ENCODE data around the gene ZNF487. TPM values are rescaled to one million over a fixed set of nuclear protein-coding genes. Genes with fewer than 3 reads are reported as not detected.

The ZNF487 gene
- polyA plus RNA-seq, 2 of the 4 experiments (the other 2 are of a cell fraction) = 4.3 to 7.2 TPM

- TF ChIP-seq NPAS2 (CRISPR knock-in tag; IDR thresholded peaks at IDR 0.05; ENCODE audit: borderline replicate concordance) (no peak), HES2 (IDR thresholded peaks at IDR 0.05) (no peak), PBX3 (IDR thresholded peaks at IDR 0.05) (peak; percentile 40; the same call in 1 of the 2 replicates), ZSCAN20 (CRISPR knock-in tag; IDR thresholded peaks at IDR 0.05) (no peak), HOXB13 (CRISPR knock-in tag; IDR thresholded peaks at IDR 0.05; ENCODE audit: low read depth) (0 out of 2 replicates have a peak, but pooled peaks have one; percentile 34), CBX2 (IDR thresholded peaks at IDR 0.05; ENCODE audit: borderline replicate concordance, low read depth) (no peak), EHMT2 (IDR thresholded peaks at IDR 0.05; ENCODE audit: low read depth) (no peak), ATOH8 (CRISPR knock-in tag; IDR thresholded peaks at IDR 0.05; ENCODE audit: low read depth) (peak; percentile 60; the same call in 1 of the 2 replicates), ELK1 (IDR thresholded peaks at IDR 0.05; ENCODE audit: low read depth, low read length) (no peak), BHLHE40 (IDR thresholded peaks at IDR 0.05; ENCODE audit: low read depth, low read length) (no peak), JUN (IDR thresholded peaks at IDR 0.05) (no peak; a peak in 1 of 5 replicates), TP53 (CRISPR knock-in tag; IDR thresholded peaks at IDR 0.05) (peak; percentile 63; the same call in 1 of the 2 replicates), ZFP36 (IDR thresholded peaks at IDR 0.05; ENCODE audit: borderline replicate concordance, partially characterized antibody) (no peak), FOXS1 (CRISPR knock-in tag; IDR thresholded peaks at IDR 0.05) (no peak), FOSL2 (IDR thresholded peaks at IDR 0.05) (no peak), FOSL2 (CRISPR knock-in tag; IDR thresholded peaks at IDR 0.05) (no peak), EP300 (IDR thresholded peaks at IDR 0.05) (peak in 1 of 2 experiments; percentile 25; a peak in 1 of 5 replicates), HEYL (CRISPR knock-in tag; IDR thresholded peaks at IDR 0.05) (no peak), RARB (CRISPR knock-in tag; IDR thresholded peaks at IDR 0.05) (no peak)
These were observed 40.6 kb upstream of the ZNF487 start (continued) for GRCh38 chr10:43396061-43396927.

- DNase-seq (ENCODE audit: low read depth in 1 of 2, low spot score in 1 of 2) = peak; percentile 91 to 95
- Histone ChIP-seq H3K27ac (peak overlapping the region; percentile 86 to 97), H3K4me3 (peak overlapping the region; percentile 65), H3K9me3 (no peaks in the 10 kb centered on the region), H3K4me1 (peaks cover 74% of the 10 kb centered on the region), H3K4me2 (peak overlapping the region; percentile 99)
- under 1% methylated on average over 6 of the region's 70 CpGs for WGBS (ENCODE audit: missing lambda C conversion rate)
- no peak for FAIRE-seq
- CTCF ChIA-PET = interaction anchor here (0.8 to 1.0 kb wide), 2 partner anchors 16 to 19 kb away, joined by 3 read pairs; no protein-coding TSS in a partner anchor
- ATAC-seq = peak; percentile 86
- POLR2A ChIA-PET = interaction anchor here (0.6 to 3.3 kb wide), 11 partner anchors 8 to 1757 kb away, joined by 3 to 38 read pairs (median 4); partner anchors contain the start of genes HNRNPF and ZNF487
- TF ChIP-seq HOXB13 (CRISPR knock-in tag; IDR thresholded peaks at IDR 0.05; ENCODE audit: low read depth) = no peak
- no peak for TF ChIP-seq CBX2 (IDR thresholded peaks at IDR 0.05; ENCODE audit: borderline replicate concordance, low read depth)
- no peak for TF ChIP-seq SMC3 (IDR thresholded peaks at IDR 0.05)
- TF ChIP-seq ELK1 (IDR thresholded peaks at IDR 0.05; ENCODE audit: low read depth, low read length) = no peak
- TF ChIP-seq PHF8 (IDR thresholded peaks at IDR 0.05; ENCODE audit: borderline replicate concordance, low read depth) = peak; percentile 38; the same call in 1 of the 2 replicates
- peak; percentile 99 for TF ChIP-seq MAX (IDR thresholded peaks at IDR 0.05)
- TF ChIP-seq HOXA7 (CRISPR knock-in tag; IDR thresholded peaks at IDR 0.05) = 0 out of 2 replicates have a peak, but pooled peaks have one; percentile 25
- peak; percentile 51 for TF ChIP-seq BHLHE40 (IDR thresholded peaks at IDR 0.05; ENCODE audit: low read depth, low read length)
- 0 out of 2 replicates have a peak, but pooled peaks have one; percentile 11 for TF ChIP-seq GATA3 (IDR thresholded peaks at IDR 0.05; ENCODE audit: borderline replicate concordance)
- no peak for TF ChIP-seq RARB (CRISPR knock-in tag; IDR thresholded peaks at IDR 0.05)
- TF ChIP-seq ESRRA (IDR thresholded peaks at IDR 0.05; ENCODE audit: borderline replicate concordance, low read length) = no peak
- no peak for TF ChIP-seq JUNB (IDR thresholded peaks at IDR 0.05)
- peak; percentile 98 for TF ChIP-seq E2F6 (IDR thresholded peaks at IDR 0.05; ENCODE audit: borderline replicate concordance, low read depth)
- TF ChIP-seq POLR2A (IDR thresholded peaks at IDR 0.05; ENCODE audit: low read length) = peak; percentile 19; the same call in 1 of the 2 replicates
- no peak for TF ChIP-seq RNF2 (IDR thresholded peaks at IDR 0.05; ENCODE audit: borderline replicate concordance, low read depth)
- no peak for TF ChIP-seq FOXS1 (CRISPR knock-in tag; IDR thresholded peaks at IDR 0.05)
- no peak for TF ChIP-seq RAD21 (conservative IDR thresholded peaks at IDR 0.05 in 1 of 2, IDR thresholded peaks at IDR 0.05 in 1 of 2)
- no peak for TF ChIP-seq SREBF2 (IDR thresholded peaks at IDR 0.05)
- TF ChIP-seq HEYL (CRISPR knock-in tag; IDR thresholded peaks at IDR 0.05) = no peak
These were observed 39.8 kb upstream of the ZNF487 start for GRCh38 chr10:43396928-43397624.

Data from A549 (cell line).